Activated CD4-positive, CD25-positive, alpha-beta regulatory T cell treated with anti-CD3 and anti-CD28 coated beads, Interleukin-2, amount 50 U/mL, for 24 hours (primary cell): ENCODE data around the gene C22orf23.

Experiments used
- ATAC-seq, 2 donors: fragments of 150-1000 bp; cut with Tn5 transposase; one replicate each; pipeline ENCODE4 v1.10.0; 2021; ENCODE audit warnings: mild to moderate bottlenecking in 1 of 2, moderate library complexity in 1 of 2

C22orf23 gene

DNA sequence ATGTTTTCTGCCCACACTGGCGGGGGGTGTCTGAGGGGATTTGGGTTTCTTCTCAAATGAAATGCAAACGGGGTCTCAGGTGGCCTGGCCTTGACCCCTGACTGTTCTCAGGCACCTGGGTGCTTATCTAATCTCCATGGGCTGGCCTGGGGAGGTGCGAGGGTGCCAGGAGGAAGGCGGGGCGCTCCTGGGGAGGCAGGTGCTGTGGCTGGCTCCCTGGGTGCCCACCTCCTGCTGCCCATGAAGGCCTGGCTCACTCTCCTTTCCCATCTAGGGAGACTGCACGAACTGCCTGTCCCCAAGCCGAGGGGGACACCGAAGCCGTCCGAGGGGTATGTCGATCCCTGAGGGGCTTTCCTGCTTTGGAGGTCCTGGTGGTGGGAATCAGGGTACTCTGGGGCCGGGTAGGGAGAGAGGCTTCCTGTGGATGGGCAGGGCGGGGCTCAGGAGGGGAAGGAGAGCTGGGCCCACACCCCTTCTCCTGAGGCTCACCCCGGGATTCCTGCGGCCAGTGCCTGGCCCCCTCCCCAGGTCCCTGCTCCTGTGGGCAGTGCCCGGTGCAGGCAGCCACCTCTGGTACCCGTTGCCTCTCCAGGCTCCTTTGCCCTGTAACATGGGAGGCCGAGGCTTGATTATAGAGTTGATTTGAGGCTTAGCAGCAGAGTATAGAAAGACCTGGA, 28.9 kb downstream of the C22orf23 start:
- no peak for ATAC-seq

DNA sequence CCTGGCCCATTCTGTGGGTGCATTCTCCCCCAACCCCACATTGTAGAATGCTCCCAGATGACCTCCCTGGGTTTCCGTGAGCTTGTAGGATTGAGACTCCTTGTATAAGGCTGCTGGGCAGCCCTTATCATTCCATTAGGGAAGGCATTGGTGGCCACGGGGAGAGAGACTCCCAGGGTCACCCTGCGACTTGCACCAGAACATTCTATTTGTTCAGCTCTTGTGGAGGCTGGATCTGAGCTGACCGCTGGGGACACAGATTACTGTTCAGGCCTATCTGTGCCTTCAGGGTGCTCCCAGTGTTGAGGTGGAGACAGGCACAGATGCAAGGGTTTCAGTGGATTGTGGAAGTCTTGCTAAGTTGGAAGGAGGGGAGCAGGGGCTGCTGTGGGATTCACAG, 29.5 kb downstream of the C22orf23 start:
- no peak for ATAC-seq

GRCh38 chr22:37922191-37922590, 31.2 kb downstream of the C22orf23 start:
- ATAC-seq: no peak

DNA sequence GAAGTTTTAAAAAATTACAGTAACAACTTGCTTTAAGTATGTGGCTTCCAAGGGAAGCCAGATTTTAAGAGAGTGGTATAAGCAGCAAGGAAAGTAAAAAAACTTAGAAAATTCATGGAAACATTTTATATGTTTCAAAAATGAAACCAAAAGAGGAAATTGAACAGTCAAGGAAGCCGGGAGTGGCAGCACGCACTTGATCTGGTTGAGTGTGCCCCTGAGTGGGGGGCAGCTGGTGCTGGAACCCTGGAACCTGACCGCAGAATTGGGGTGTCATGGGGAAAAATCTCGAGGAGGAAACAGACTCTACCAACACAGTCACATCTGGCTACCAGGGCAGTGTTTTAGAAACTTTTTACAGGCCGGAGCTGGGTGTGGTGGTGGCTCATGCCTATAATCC, 33.3 kb downstream of the C22orf23 start:
- ATAC-seq: peak in 1 of 2 donors; percentile 17

DNA sequence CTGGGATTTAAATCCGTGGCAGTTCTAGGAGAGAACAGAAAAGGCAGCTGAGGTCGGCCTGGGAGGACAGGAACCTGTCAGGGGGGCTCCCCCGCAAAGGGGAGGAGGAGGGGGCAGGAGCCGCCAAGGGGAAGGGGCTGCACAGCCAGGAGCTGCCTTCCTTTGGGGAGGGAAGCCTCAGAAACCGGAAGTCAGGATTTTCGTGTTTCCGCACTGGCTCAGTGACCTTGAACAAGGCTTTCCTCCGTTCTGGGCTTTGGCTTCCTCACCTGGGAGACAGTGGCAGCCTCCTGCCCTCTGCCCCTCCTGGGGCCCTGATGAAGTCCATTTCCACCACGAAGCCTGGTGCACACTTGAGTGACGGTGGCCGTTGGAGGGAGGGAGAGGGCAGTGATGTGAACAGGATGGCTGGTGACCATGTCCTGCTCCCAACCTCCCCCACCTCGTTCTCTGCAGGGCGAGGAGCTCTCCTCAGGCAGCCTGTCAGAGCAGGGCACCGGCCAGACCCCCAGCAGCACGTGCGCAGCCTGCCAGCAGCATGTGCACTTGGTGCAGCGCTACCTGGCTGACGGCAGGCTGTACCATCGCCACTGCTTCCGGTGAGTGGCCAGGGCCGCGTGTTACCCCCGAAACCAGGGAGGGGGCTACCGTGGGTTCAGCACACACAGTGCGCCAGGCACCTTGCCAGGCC, 34.7 kb downstream of the C22orf23 start:
- ATAC-seq: no peak

DNA sequence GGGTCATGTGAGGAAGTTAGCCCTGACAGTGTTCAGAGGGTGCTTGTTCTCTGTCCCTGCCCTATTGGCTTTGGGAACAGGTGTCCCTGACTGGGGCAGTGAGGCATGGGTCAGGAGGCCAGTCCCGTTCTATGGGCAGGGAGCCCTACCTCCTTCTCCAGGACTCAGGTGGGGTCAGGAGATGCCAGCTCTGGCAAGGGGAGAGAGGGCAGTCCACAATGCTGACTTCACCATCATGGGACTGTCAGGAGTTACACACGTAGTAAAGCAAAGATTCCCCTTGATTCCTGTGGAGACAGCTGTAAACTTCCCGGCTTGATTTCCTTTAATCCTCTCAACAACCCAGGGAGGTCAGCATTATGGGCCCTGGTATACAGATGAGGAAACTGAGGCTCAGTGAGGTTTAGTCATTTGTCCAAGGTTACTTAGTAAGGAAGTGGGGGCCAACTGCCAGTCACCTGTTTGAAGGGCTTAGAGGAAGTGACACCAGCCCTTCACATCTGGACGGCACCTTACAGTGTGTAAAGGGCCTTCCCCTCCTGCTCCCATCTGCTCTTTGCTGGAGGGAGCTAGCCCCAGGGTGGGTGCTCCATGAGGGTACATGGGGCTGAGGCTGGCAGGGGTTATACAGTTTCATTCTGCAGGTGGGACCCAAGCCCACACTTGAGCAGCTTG, 35.4 kb downstream of the C22orf23 start:
- ATAC-seq: no peak

- no peak for ATAC-seq
Measured at GRCh38 chr22:37916311-37916710, 37.1 kb downstream of the C22orf23 start.

GRCh38 chr22:37913233-37913721, 40.1 kb downstream of the C22orf23 start:
- no peak for ATAC-seq

- peak in 1 of 2 donors; percentile 23 for ATAC-seq
Measured at GRCh38 chr22:37912171-37912570, 41.2 kb downstream of the C22orf23 start.

DNA sequence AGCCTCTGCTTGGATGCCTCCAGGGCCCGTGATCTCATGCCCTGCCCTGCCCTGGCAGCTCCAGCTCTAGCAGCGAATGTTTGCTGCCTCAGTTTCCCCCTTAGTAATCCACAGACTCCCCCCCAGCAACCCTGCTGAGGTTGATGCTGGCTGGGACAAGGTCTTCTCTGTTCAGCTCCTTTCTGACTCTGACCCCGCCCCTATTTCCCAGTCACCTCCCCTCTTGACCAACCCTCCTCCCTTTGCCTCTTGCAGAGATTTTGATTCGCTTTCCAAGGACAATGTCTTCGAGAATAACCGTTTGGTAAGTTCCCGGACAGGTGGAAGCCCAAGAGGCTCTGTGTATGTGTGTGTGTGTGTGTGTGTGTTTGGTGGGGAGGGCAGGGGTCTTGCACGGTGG, 41.7 kb downstream of the C22orf23 start:
- ATAC-seq: no peak

DNA sequence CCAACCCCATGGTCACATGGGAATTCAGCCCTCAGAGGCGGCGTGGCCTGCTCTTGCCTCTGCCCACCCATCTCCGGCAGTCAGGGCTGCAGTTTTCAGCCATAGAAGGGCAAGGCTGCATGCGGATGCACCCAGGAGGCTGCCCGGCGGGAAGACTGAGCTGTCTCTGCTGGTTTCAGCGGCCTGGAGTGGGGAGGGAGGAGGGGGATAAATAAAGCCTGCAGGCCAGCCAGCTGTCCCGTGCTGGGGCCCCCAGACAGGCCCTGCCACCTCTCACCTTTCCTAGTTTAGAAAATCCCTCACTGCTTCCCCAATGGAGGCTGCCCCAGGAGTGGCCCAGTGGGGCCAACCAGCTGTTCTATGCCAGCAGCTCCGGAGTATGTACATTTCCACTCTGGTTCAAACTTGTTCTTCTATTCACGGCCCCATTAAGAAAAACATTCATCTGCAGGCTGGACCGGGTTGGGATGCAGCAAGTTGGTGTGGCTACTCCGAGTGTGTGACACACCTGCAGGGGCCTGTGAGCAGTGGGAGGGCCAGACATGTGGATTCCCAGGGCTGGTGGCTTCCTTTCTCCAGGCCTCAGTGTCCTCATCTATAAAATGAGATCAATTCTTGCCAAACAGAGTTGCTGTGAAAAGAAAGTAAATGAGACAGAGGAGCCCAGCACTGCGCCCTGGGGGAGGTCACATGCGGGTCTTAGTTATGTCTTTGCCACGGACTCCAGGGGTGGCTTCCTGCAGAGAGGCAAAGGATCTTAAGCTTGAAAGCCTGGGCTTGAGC, 42.3 kb downstream of the C22orf23 start:
- ATAC-seq: no peak

- ATAC-seq: no peak
Measured at GRCh38 chr22:37909766-37910165, 43.6 kb downstream of the C22orf23 start.

DNA sequence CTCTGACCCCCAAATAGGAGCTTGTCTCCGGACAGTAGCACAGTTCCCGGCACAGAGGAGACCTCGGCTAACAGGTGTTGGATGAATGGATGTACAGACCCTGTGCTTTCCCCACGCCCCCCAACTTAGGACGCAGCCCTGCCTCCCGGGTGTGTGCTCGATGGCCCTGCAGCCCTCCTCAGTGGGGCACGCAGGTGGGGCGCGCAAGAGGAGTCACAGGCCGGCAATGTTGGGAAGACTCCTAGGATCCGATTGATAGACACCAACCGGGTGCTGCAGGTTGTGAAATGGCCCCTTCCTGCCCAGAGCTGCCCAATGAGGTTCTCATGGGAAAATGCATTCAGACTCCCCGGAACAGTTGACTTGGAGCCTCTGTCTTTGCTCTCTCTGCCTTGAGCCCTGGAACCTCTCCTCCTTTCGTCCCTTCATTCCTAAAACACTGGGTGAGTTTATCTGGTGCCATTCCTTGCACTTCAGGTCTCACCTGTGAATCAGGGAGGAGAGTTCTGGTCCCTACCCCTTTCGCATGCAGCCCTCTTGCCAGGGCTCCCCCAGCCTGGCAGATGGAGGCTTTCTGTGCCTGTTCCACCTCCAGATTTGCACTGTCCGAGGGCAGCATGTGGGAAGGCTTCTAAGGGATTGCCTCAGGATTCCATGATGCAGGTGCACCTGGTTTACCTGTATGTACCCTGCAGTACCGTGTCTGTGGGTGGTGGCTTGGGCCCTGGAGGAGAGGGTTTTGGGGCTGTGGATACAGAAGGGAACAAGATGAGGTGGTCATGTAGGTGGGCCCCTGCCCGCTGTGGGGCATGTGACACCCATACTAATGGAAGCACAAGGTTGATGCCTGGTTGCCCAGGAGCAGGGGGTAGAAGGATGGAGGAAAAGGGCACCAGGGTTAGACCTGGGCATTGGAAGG, 46.1 kb downstream of the C22orf23 start:
- no peak for ATAC-seq

DNA sequence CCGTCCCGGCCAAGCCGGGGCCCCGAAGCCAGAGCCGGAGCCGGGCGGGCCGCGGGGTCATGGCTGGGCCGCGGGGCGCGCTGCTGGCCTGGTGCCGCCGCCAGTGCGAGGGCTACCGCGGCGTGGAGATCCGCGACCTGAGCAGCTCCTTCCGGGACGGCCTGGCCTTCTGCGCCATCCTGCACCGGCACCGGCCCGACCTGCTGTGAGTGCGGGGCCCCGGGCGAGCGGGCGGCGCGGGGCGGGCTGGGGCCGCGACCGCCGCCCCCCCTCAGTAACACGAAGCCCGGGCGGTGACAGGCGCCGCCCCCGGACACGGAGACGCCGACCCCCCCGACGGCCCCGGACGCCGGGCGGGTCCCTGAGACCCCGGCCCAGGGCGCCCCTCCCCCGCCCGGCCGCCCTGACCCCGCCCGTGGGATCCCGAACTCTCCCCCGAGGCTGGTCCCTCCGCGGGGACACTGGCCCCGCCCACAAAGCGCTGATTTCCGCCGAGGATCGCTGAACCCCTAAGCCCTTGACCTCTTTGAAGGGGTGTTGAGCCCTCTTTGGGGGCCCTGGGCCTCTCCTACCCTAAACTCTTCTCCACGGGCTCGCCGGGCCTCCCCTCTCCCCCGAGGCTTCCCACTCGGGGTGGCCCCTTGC, 46.9 kb downstream of the C22orf23 start:
- peak; percentile 37 to 39 for ATAC-seq

- peak; percentile 86 for ATAC-seq
Measured at GRCh38 chr22:37905534-37906363, 47.7 kb downstream of the C22orf23 start, which contains the start of gene MICALL1. TSS of gene MICALL1 (plus strand) at chr22:37906297. CDS start at chr22:37906423, 126 bp downstream.

DNA sequence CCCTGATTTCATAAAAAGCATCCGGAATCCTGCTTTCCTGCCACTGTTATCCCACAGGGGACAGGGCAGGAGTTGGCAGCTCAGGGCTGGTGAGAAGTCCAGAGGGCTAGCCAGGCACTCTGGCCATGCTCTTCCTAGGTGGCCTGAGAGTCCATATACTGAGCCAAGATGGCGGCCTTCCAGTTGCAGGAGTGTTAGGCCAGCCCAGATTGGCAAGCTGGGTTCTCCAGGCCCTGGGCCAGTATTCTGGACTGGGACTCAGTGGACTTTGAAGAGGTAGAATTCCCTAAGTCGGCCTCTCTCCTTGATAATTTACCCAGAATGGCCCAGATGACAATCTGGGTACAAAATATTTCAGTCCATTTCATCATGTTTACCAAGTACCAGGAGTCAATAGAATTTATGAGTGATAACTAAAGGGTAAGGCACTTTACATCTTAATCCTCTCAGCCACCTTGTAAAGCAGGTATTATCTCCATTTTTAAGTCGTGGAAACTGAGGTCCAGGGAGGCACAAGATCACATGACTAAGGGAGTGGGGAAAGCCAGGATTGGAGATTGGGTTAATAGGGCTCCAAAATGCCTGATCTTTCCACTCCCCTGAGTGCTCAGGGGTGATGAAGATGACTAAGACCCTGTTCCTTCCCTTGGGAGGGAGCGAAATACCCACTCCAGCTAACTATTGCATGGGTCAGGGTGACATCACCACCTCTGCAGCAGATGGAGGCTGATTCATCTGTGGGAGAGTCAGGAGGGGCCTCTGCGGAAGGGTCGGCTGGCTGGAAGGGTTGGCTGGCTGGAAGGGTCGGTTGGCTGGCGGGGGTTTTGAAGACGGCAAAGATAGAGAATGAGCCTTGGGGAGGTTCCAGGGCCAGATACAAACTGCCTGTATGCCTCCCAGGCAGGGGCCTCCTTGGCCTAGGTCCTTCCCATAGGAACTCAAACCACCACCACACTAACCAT, 48.5 kb downstream of the C22orf23 start:
- ATAC-seq: peak in 1 of 2 donors; percentile 21

GRCh38 chr22:37898441-37899181, 54.8 kb downstream of the C22orf23 start:
- no peak for ATAC-seq

DNA sequence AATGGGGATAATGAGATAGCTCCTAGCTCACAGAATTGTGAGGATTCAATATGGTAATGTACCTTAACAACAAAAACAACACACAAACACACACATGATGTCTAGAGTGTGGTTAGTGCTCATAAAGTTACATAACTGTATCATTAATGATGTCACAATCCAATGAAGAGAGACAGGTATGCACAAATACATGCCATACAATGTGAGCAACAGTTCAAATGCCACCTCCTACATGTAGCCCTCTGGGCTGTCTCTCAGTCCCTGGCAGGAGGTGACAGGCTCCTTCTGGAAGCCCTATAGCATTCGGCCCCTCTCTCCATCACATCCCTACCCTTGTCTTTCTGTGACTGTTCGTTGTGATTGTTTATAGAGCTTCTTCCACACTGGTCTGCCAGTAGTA, 55.6 kb downstream of the C22orf23 start:
- no peak for ATAC-seq
